Right cardiac atrium (tissue), 5 donors: ENCODE data around the gene RAP1B. TPM values are rescaled to one million over a fixed set of nuclear protein-coding genes. Genes with fewer than 3 reads are reported as not detected.
A peak's percentile ranks its signal among the peaks of the same experiment; 100 is the strongest.
"Not testable (repeated sequence)": the region's sequence is repeated elsewhere in the genome, so short reads cannot be mapped to it uniquely, and the experiment has no call there.

ENCODE experiments used
- ATAC-seq, 2 donors: fragments of 200-7000 bp; cut with Tn5 transposase; one replicate each; pipeline versions ENCODE4 v1.8.0 to v1.9.1; 2020; ENCODE audit warnings: moderate library complexity in 2 of 2, mild to moderate bottlenecking in 1 of 2
- DNase-seq, 3 donors: peaks; one replicate each; pipeline ENCODE4 v3.0.0-alpha.2; 2020
- H3K27ac ChIP-seq: one replicate; pipeline ENCODE4 v1.5.1; 2013; ENCODE audit warnings: mild to moderate bottlenecking, low read length, control low read depth, moderate library complexity
- H3K27me3 ChIP-seq: one replicate; pipeline ENCODE4 v1.6.1; 2013; ENCODE audit not compliant: control insufficient read depth, insufficient read depth
- H3K4me1 ChIP-seq: one replicate; pipeline ENCODE4 v1.6.1; 2013; ENCODE audit warnings: low read length; ENCODE audit not compliant: control insufficient read depth, insufficient read depth
- H3K4me3 ChIP-seq: one replicate; pipeline ENCODE4 v1.5.1; 2013; ENCODE audit warnings: low read length, control low read depth
- H3K9me3 ChIP-seq: one replicate; pipeline ENCODE4 v1.6.1; 2013; ENCODE audit warnings: low read length; ENCODE audit not compliant: control insufficient read depth
- WGBS: extraction: QIAGEN DNeasy Blood & Tissue Kit; methylation state at CpG from one replicate; pipeline ENCODE4 v1.1.7; 2013; 5-methylcytosine and 5-hydroxymethylcytosine counted together
- intact Hi-C, 4 donors: fragments of 100-400 bp; cut with DNase I; formaldehyde crosslinking; loops; one replicate each; pipeline versions ENCODE4 v1.11.0 to v1.14.0; 2022 to 2023
- polyA plus RNA-seq: library from polyadenylated mRNA; stranded (reverse); fragments of 200-250 nt; gene quantifications from one replicate; pipeline ENCODE4 v1.2.3, GENCODE V29; 2013
- total RNA-seq, 4 donors: library from RNA; stranded (reverse); fragmentation: NEBNext Ultra II Directional; extraction: Animal tissue kit (Norgen Biotek cat#: 25700); gene quantifications; one replicate each; pipeline ENCODE4 v1.2.1, GENCODE V29; 2021
- donor health status: healthy with polysubstance abuse.
- donor health status: DM: no; HTN: yes; CAD: no.
- donor health status: DM: no; HTN: no; CAD: no.
- donor health status: DM: no; HTN: yes; CAD: no; lungs with severe emphysema.
- donor health status: DM: yes; HTN: yes; CAD: no.

The RAP1B gene
- total and polyA plus RNA-seq, 5 donors, result 47.6 to 87.5 (median 68.6) TPM

DNA sequence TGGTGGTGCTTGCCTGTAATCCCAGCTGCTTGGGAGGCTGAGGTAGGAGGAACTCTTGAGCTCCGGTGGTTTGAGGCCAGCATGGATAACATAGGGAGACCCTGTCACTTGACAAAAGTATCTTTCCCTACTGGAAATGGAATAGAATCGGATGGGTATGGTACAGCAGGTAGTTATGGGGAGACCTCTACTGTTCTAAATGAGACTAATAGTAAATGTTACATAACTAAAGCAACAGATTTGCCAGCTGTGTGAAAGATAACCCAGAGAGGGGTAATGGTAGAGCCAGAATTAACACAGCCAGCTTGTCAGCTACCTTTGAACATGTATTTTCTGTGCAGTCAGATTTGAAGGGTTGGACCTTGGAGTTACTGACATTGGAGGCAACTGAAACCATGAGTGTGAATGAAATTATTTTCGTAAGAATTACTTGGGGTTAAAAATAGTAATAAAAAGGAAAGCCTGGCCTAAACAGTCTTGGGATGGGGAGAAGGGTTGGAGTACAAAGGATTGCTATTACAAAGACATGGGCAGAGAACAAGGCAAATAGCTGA, 54.4 kb downstream of the RAP1B start:
- no peaks in the 10 kb centered on the region for H3K27me3 ChIP-seq
- 72% methylated on average over 3 of the region's 3 CpGs for WGBS
- no peak overlapping the region for H3K4me3 ChIP-seq
- DNase-seq (no peak), ATAC-seq (peak; percentile 68 to 73)
- H3K27ac ChIP-seq, result no peak overlapping the region
- H3K9me3 ChIP-seq, result no peaks in the 10 kb centered on the region
- no peaks in the 10 kb centered on the region for H3K4me1 ChIP-seq
- intact Hi-C loops, result no loop called here

GRCh38 chr12:68667291-68667690, 56.6 kb downstream of the RAP1B start:
- Histone ChIP-seq H3K4me3 (no peak overlapping the region), H3K9me3 (no peaks in the 10 kb centered on the region), H3K4me1 (no peaks in the 10 kb centered on the region), H3K27me3 (no peaks in the 10 kb centered on the region), H3K27ac (no peak overlapping the region)
- ATAC-seq, result no peak
- DNase-seq, result no peak
- WGBS, result 85% methylated on average over 1 of the region's 1 CpG
- intact Hi-C loops, result no loop called here

DNA sequence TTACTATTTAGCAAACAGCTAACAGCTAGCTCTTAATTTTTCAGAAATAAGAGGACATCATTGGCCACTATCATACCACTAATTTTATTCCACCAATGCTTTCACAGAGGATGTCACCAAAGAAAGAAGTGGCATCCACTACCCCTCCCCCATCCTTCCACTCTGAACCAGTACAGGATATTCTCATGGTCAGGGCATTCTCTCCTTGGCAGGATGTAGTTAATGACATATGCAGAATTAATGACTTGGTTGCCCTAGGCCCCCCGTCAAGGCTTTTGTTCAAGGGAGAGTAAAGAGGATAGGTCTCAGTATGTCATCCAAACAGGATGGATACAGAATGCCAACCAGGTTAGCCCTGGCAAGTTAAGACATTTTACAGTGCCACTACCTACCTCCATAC, 57.2 kb downstream of the RAP1B start:
- WGBS, result 57% methylated on average over 1 of the region's 1 CpG
- H3K27ac ChIP-seq, result no peak overlapping the region
- intact Hi-C loops, result no loop called here

GRCh38 chr12:68671179-68671578, 60.5 kb downstream of the RAP1B start:
- no peak overlapping the region for H3K4me3 ChIP-seq
- ATAC-seq (no peak), DNase-seq (no peak)
- 94% methylated on average over 4 of the region's 4 CpGs for WGBS
- H3K4me1 ChIP-seq, result peaks cover 3% of the 10 kb centered on the region
- H3K27me3 ChIP-seq, result no peaks in the 10 kb centered on the region
- H3K27ac ChIP-seq, result no peak overlapping the region
- intact Hi-C loops, result no loop called here
- no peaks in the 10 kb centered on the region for H3K9me3 ChIP-seq

More for the DNA sequence above, 57.2 kb downstream of the RAP1B start:
- DNase-seq (no peak), ATAC-seq (no peak)
- no peaks in the 10 kb centered on the region for H3K27me3 ChIP-seq
- no peak overlapping the region for H3K4me3 ChIP-seq
- H3K4me1 ChIP-seq, result no peaks in the 10 kb centered on the region
- H3K9me3 ChIP-seq, result no peaks in the 10 kb centered on the region

- intact Hi-C loops, result no loop called here
- WGBS, result 81% methylated on average over 4 of the region's 4 CpGs
- Histone ChIP-seq H3K27me3 (no peaks in the 10 kb centered on the region), H3K9me3 (no peaks in the 10 kb centered on the region), H3K4me1 (peaks cover 3% of the 10 kb centered on the region), H3K27ac (no peak overlapping the region), H3K4me3 (no peak overlapping the region)
- ATAC-seq (no peak), DNase-seq (no peak)
Measured at GRCh38 chr12:68673788-68674187, 63.1 kb downstream of the RAP1B start.

DNA sequence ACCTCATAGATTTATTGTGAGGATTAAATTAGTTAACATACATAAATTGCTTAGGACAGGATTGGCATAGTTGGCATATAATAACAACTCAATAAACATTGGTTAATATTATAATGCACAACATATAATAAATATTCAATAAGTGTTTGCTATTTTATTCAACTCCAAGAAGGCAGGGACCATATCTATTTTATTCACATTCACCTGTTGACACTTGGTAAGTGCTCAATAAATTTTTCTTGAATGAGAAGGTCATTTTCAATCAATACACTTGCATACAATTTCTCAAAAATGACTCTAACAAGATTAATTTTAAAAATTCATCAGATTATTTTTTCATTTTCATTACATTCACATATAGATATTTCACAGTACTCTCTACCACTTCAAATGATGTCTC, 63.7 kb downstream of the RAP1B start:
- no peaks in the 10 kb centered on the region for H3K9me3 ChIP-seq
- DNase-seq (no peak), ATAC-seq (no peak)
- H3K27ac ChIP-seq, result no peak overlapping the region
- no peak overlapping the region for H3K4me3 ChIP-seq
- H3K27me3 ChIP-seq, result no peaks in the 10 kb centered on the region
- H3K4me1 ChIP-seq, result peaks cover 3% of the 10 kb centered on the region
- intact Hi-C loops, result no loop called here

- intact Hi-C loops, result no loop called here
- H3K9me3 ChIP-seq, result no peaks in the 10 kb centered on the region
- no peaks in the 10 kb centered on the region for H3K27me3 ChIP-seq
- DNase-seq, result peak in 2 of 3 donors; percentile 24 to 77
- WGBS, result 46% methylated on average over 5 of the region's 5 CpGs
- no peak overlapping the region for H3K27ac ChIP-seq
- no peak overlapping the region for H3K4me3 ChIP-seq
- peak in 1 of 2 donors; percentile 34 for ATAC-seq
- H3K4me1 ChIP-seq, result peaks cover 3% of the 10 kb centered on the region
Measured at GRCh38 chr12:68675101-68675842, 64.6 kb downstream of the RAP1B start.

- H3K4me3 ChIP-seq, H3K27me3 ChIP-seq, H3K27ac ChIP-seq, ATAC-seq, H3K9me3 ChIP-seq, H3K4me1 ChIP-seq, intact Hi-C loops, DNase-seq: not testable (repeated sequence)
- WGBS, result 93% methylated on average over 5 of the region's 5 CpGs
Measured at GRCh38 chr12:68676854-68677253, 66.2 kb downstream of the RAP1B start.

GRCh38 chr12:68686262-68686594, 75.5 kb downstream of the RAP1B start:
- H3K27ac ChIP-seq, result peak overlapping the region; percentile 87
- no peaks in the 10 kb centered on the region for H3K27me3 ChIP-seq
- no peaks in the 10 kb centered on the region for H3K4me1 ChIP-seq
- intact Hi-C loops, result loop anchor here in 3 of 4 donors (5.0 to 10.0 kb wide), 3 partner anchors 74 to 331 kb away; partner anchors contain the start of gene RAP1B (in 1 of the 3)
- ATAC-seq (no peak), DNase-seq (no peak)
- H3K4me3 ChIP-seq, result peak overlapping the region; percentile 59
- no peaks in the 10 kb centered on the region for H3K9me3 ChIP-seq
- WGBS, result 33% methylated on average over 3 of the region's 3 CpGs

GRCh38 chr12:68686595-68687521, 76.2 kb downstream of the RAP1B start, which contains the start of gene NUP107:
Gene NUP107, plus strand, starts transcription at chr12:68686978. Its CDS starts 88 bp downstream, at chr12:68687066.
- peak; percentile 98 to 99 for ATAC-seq
- under 1% methylated on average over 44 of the region's 44 CpGs for WGBS
- intact Hi-C loops, result loop anchor here in 3 of 4 donors (5.0 to 10.0 kb wide), 3 partner anchors 75 to 332 kb away; partner anchors contain the start of gene RAP1B (in 1 of the 3)

GRCh38 chr12:68695454-68695853, 84.8 kb downstream of the RAP1B start:
- H3K4me3 ChIP-seq, result no peak overlapping the region
- no peak overlapping the region for H3K27ac ChIP-seq
- no peaks in the 10 kb centered on the region for H3K4me1 ChIP-seq
- H3K9me3 ChIP-seq, result no peaks in the 10 kb centered on the region
- no peak for DNase-seq
- ATAC-seq, result no peak
- no peaks in the 10 kb centered on the region for H3K27me3 ChIP-seq
- intact Hi-C loops, result no loop called here

More at GRCh38 chr12:68686595-68687521, 76.2 kb downstream of the RAP1B start, which contains the start of gene NUP107:
- DNase-seq, result peak; percentile 99 to 100 (median 100)
- Histone ChIP-seq H3K27ac (peak within 1 kb of the TSS; percentile 87), H3K4me1 (no peaks in the 10 kb centered on the region), H3K9me3 (no peaks in the 10 kb centered on the region), H3K27me3 (no peaks in the 10 kb centered on the region), H3K4me3 (peak within 1 kb of the TSS; percentile 59)
